ENCODE results near the gene PPP1R13L. TPM values are rescaled to one million over a fixed set of nuclear protein-coding genes. Genes with fewer than 3 reads are reported as not detected.
"Not testable (repeated sequence)": the region's sequence is repeated elsewhere in the genome, so short reads cannot be mapped to it uniquely, and the experiment has no call there.

Gene PPP1R13L
- total RNA-seq, 1 donor from 2014 or later = 20.7 TPM

DNA sequence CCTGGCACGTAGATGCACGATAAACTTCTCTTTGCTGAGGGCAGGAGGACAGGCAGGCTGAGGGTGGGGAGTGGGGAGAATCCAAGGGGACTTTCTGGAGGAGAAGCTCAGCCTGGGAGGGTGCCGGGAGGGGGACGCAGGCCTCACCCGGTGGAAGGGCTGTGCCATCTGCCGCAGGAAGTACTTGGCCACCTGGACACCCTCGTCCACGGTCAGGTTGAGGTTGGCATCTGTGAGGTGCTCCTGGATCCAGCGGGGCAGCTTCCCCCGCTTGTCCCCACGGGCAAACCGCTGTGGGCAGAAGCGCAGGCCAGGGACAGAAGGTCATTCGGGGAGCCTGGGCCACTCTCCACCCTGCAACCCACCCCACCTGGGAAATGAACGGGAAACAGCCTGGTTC is 52.8 kb downstream of the PPP1R13L start:
- intact Hi-C loops (cut with DNase I) = no loop called here
- ATAC-seq (no peak), DNase-seq (ENCODE audit: low spot score) (no peak)

DNA sequence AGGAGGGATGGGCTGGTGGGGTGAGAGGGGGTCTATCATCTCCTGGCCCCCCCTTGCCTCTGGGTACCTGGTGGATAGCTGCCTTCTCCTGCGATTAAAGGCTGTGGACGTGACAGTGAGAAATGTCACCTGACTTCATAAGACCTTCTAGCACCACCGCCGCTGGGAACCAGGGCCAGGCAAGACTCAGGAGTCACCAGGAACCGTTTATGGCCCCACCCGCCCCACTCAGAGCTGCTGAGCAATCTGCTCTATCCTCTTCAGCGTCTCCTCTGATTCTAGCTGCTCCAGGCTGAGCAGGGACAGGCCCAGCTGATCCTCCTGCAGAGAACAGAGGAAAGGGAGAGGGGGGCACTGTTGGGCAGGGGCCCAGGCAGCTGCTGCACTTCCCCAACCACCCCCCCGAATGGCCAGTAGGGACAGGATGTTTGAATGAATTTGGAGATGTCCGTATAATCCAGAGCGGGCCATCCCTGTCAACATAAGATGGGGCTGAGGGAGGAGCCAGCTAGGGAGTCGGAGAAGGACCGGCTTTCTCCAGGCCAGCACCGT is 53.4 kb downstream of the PPP1R13L start:
- no peak for ATAC-seq
- DNase-seq (ENCODE audit: low spot score) = no peak
- intact Hi-C loops (cut with DNase I) = no loop called here

DNA sequence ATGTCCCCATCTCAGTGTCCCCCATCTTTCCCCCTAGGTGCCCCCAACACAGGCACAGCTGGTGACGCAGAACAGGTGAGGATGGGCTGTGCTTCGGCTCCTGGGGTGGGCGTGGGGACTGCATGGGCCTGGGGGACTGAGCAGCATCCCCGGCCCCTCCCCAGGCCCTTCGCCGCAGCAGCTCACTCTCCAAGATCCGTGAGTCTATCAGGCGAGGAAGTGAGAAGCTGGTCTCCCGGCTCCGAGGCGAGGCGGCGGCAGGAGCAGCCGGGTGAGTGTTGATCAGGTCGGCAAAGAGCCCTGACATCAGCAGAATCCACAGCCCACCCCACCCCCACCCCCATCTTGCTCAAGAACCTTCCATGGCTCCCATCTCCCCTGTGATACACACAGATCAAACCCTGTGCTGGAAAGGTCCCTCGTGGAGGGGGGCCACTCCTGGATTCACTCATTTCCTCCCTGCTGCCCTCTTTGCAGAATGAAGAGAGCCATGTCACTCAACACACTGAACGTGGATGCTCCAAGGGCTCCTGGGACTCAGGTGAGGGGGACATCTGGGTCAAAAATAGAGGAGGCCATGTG is 54.3 kb downstream of the PPP1R13L start:
- intact Hi-C loops (cut with DNase I) = no loop called here
- ATAC-seq (no peak), DNase-seq (ENCODE audit: low spot score) (no peak)

DNA sequence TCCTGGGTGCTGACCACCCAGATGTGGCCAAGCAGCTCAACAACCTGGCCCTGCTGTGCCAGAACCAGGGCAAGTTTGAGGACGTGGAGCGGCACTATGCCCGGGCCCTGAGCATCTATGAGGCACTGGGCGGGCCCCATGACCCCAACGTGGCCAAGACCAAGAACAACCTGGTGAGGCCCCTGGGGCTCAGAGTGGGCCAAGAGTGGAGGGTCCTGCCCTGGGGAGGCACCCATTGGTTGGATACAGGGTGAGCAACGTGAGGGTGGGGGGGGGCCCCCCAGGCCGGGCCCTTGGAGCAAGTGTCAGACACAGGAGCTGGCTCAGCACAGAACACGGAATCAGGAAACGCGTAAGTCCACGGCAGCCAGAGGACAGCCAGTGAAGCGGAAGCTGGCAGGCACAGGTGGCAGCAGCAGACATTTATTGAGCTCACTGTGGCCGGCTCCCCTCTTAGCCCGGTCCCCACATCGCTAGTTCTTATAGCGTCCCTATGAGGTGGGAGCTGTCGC is 55.4 kb downstream of the PPP1R13L start:
- ATAC-seq (no peak), DNase-seq (ENCODE audit: low spot score) (no peak)
- intact Hi-C loops (cut with DNase I) = no loop called here

DNA sequence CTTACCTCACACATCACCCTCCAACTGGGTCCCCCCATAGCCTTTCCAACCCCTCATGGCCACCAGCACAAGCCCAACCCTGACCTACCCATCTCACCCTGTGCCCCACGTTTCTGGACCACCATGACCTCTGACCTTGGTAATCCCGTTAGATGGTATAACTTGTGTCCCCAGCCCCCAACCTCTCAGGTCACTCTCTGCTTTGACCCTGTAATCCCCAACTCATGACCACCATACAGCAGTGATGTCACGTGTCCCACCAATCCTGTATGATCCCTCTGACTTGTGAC is 55.8 kb downstream of the PPP1R13L start:
- intact Hi-C loops (cut with DNase I) = no loop called here
- no peak for ATAC-seq
- no peak for DNase-seq (ENCODE audit: low spot score)

DNA sequence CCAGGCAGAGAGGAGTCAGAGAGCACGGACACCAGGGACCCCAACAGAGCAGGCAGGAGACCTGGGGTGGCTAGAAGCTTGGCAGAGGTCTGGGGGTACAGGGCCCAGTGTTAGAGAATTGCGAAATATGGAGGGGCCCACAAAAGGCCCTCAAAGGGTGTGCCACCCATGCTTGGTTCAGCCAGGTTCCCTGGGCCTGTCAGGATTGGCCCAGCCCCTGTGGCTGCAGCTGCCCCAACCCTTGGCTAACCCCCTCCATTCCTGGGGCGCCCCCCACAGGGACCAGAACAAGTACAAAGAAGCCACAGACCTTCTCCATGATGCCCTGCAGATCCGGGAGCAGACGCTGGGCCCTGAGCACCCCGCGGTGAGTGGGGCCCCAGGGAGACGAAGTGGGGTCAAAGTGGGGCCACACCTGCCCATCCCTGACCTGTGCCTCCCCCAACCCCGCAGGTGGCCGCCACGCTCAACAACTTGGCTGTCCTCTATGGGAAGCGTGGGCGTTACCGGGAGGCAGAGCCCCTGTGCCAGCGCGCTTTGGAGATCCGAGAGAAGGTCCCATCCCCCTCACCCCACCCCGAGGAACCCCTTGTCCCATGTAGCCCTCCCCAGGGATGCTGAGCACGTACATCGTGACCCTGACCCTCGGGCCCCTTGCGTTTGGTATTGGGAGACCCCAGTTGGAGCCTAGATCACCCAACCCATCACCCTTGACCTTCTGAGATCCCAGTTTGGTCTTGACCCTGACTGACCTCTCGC is 56.3 kb downstream of the PPP1R13L start:
- DNase-seq (ENCODE audit: low spot score) (no peak), ATAC-seq (no peak)
- intact Hi-C loops (cut with DNase I) = no loop called here

DNA sequence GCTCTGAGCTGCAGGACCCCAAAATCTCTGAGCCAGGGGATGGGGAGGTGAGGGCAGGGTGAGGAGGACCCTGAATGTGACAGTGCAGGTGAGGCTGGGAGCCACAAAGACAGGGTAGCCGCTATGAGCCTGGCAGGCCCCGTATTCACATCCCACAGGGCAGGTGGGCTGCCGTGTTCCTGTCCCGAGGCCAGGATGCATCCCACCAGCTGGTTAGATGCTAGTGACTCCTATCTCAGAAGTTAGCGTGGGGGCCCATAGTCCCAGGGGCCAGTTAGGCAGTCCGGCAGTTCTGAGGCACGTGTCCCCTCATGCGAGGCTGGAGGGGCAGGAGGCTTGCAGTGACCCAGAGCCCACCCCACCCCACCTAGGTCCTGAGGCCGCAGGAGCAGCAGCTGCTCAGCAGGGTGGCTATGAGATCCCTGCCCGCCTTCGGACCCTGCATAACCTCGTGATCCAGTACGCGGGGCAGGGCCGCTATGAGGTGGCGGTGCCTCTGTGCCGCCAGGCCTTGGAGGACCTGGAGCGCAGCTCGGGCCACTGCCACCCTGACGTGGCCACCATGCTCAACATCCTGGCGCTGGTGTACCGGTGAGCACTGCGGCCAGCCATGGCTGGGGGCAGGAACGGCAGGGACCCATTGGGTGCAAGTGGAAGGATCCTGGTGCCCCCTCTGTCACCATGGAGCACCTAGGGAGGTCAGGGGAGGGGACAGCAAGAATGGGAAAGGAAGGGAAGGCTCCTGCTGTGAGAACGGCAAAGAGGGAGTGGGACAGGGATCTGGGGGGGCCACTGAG is 57.1 kb downstream of the PPP1R13L start:
- ATAC-seq (peak; percentile 14), DNase-seq (ENCODE audit: low spot score) (no peak)
- intact Hi-C loops (cut with DNase I) = no loop called here

DNA sequence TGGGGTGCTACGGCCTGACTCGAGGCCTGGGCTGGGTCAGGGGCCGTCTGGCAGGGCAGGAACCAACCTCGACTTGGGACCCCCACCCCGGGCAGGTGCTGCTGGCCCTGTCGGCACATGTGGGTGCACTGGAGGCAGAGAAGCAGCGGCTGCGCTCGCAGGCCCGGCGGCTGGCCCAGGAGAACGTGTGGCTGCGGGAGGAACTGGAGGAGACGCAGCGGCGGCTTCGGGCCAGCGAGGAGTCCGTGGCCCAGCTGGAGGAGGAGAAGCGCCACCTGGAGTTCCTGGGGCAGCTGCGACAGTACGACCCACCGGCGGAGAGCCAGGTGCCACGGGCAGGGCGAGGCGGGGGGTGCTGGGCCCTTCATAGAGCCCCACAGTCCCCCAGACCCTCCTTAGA is 58.4 kb downstream of the PPP1R13L start:
- ATAC-seq (no peak), DNase-seq (ENCODE audit: low spot score) (no peak)
- intact Hi-C loops (cut with DNase I) = no loop called here

DNA sequence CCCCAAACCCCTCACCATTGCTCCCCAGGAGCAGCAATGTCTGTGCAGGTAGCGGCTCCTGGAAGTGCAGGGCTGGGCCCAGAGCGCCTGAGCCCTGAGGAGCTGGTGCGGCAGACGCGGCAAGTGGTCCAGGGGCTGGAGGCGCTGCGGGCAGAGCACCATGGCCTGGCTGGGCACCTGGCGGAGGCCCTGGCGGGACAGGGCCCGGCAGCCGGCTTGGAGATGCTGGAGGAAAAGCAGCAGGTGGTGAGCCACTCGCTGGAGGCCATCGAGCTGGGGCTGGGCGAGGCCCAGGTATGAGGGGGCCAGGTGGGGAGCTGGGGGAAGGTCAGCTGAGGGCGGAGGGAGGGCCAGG is 59.4 kb downstream of the PPP1R13L start:
- no peak for DNase-seq (ENCODE audit: low spot score)
- intact Hi-C loops (cut with DNase I) = no loop called here

DNA sequence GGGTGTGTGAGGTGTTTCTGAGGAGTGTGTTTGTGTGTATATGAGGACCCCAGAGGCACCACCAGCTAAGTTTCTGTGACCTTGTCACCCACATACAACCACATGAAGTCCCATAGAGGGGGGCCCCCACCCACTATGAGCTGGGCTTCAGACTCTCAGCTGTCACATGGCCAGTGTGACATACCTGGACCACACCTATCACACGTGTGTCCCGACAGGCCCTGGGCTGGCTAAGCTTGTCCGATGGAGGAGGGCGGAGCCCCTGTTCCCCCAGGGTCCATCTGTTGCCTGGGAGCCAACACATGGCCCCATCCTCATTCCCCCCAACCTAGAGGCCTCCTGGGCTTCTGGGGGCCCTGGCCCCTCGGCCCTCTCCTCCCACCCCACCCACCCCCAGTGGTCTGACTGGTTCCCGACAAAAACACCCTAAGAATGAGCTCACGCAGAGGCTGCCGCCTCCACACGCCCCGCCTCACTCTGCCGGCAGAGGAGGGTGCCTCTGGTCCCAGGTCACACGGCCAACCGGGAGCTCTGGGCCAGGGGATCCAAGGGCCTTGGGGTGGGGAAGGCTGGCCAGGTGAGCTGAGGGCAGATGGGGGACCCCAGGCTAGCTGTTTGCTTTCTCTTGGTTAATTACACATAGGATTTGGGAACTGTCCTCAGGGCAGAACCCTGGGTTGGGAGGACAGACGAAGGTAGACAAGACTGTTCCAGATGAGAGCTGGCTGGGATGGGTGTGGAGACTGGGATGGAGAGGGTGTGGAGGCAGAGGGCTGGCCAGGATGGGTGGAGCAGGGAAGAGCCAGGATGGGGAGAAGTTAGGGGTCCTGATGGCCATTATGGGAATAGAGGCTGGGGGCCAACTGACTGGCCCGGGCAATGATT is 60.0 kb downstream of the PPP1R13L start:
- ATAC-seq (no peak), DNase-seq (ENCODE audit: low spot score) (no peak)
- intact Hi-C loops (cut with DNase I) = no loop called here

More for the DNA sequence above, 59.4 kb downstream of the PPP1R13L start:
- ATAC-seq = no peak

DNA sequence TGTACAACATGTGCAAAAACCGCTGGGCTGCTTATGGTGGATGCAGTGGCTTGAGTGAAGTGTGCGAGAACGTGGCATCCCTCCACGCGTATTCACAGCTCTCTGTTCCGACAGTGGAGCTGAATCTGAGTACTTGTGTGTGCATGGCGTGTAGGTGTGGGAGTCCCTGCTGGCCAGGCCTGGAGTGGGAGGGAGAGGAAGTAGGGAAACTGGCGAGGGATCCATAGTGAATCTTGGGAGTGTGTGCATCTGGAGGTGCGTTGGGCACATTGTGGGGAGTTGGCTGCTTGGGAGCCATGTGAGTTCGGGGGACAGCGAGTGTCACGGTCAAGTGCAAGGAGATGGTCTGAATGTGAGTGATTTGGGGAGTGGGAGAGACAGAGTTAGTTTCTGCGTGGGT is 62.0 kb downstream of the PPP1R13L start:
- intact Hi-C loops (cut with DNase I) = no loop called here
- DNase-seq (ENCODE audit: low spot score) = no peak
- no peak for ATAC-seq

DNA sequence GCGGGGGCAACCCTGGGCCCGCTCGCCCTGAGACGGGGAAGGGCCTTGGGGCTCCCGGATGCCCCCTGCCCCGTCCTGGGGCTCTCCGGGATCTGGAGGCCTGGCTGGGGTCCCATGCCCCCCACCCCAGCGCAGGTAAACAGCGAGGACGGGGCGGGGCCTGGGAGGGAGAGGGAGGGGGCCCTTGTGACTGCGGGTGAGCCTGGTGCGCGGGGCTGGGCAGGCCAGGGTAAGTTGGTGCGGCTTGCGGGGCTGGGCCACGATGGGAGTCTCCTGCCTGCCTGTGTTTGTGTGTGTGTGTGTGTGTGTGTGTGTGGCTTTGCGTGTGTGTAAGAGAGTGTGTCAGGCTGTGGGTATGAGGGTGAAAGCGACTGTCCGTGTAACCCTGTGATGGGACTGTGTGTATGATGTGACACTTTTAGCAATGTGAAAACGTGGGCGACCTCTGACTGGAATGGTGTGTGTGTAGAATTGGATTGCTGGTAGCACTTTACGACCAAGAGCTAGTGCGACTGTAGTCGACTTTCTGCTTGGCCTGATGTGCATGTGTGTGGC is 63.9 kb downstream of the PPP1R13L start:
- DNase-seq (ENCODE audit: low spot score) = no peak
- intact Hi-C loops (cut with DNase I) = no loop called here
- ATAC-seq = no peak

DNA sequence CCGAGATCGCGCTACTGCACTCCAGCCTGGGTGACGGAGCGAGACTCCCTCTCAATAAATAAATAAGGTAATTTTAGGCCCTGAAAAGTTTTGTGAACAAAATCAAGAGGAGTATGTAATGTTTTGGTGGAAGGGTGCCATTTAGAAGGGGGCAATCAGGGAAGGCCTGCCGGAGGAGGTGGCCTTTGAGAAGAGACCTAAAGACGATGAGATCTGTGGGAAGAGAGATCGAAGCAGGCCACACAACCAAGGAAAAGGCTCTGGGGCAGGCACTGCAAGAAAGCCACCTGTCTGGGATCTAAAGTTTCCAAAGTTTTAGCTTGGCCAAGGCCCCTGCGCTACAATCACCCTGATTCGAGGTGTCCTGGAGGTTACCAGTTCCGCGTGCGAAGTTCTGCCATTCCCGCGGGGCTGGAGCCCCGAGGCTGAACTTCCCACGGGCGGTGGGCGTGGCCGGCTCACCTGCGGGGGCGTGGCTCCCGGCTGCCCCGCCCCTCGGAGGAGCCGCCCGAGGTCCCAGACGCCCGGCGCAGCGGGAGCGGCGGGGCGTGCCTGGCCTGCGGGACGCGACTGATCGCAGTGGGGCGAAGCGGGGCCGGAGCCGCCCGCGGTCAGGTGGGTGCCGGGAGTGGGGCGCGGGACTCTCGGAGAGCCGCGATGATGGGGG is 64.5 kb downstream of the PPP1R13L start, which contains the start of gene KLC3:
Gene KLC3 (plus strand): TSS at position 519 of the 667 bp plus-strand sequence. CDS start 4,792 bp downstream, outside the sequence.
- intact Hi-C loops (cut with DNase I) = no loop called here
- no peak for ATAC-seq

DNA sequence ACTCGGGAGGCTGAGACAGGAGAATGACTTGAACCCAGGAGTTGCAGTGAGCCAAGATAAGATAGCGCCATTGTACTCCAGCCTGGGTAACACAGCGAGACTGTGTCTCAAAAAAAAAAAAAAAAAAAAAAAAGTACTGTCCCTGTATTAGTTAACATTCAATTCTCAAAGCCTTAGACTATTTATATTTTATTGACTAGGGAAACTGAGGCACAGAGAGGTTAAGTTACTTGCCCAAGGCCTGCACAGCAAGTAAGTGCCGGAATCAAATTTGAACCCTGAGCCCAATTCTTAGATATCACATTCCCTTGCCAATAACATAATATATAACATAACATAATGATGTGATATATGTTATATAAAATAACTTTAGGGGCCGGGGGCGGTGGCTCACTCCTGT is 65.2 kb downstream of the PPP1R13L start:
- intact Hi-C loops (cut with DNase I) = loop anchor here (10.0 kb wide), 1 partner anchor 155 kb away; no protein-coding TSS in a partner anchor
- DNase-seq (ENCODE audit: low spot score) (no peak), ATAC-seq (no peak)

More for the DNA sequence above, 64.5 kb downstream of the PPP1R13L start, which contains the start of gene KLC3:
- DNase-seq (ENCODE audit: low spot score) = no peak

DNA sequence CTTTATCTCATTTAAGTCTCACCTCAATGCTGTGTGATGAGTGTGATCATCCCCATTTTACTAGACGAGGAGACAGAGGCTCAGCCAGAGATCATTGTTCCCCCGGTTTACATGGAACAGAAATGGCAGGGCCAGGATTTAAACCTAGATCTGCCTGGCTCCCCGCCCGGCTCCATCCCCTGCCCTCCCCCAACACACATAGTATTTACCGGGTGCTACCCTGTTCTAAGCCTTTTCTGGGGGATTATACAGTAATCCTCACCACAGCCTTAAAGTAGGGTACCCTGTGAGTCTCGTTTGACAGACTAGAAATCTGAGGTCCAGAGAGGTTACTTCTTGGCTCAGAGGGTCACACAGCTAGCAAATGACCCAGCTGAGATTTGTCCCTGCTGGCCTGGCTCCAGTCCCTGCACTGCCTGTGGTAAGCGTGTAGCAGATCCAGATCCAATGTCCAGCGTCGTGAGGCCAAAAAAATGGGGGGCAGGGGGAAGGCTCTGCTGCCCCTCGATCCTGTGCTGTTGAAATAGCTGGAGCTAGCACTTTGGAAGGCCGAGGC is 68.1 kb downstream of the PPP1R13L start:
- DNase-seq (ENCODE audit: low spot score) = no peak
- intact Hi-C loops (cut with DNase I) = loop anchor here (10.0 kb wide), 1 partner anchor 152 kb away; no protein-coding TSS in a partner anchor

DNA sequence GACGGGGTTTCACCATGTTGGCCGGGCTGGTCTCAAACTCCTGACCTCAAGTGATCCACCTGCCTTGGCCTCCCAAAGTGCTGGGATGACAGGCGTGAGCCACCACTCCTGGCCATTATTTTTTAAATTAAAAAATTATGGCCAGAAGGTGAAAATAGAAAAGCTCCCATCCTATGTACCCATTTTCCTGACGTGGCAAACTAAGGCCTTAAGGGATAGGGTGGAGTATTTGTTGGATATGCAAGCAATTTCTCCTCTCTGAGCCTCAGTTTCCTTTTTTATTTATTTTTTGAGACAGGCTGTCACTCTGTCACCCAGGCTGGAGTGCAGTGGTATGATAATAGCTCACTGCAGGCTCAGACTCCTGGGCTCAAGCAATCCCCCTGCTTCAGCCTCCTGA is 70.0 kb downstream of the PPP1R13L start:
- not testable (repeated sequence) for DNase-seq (ENCODE audit: low spot score); ATAC-seq
- intact Hi-C loops (cut with DNase I) = loop anchor here (10.0 kb wide), 1 partner anchor 150 kb away; no protein-coding TSS in a partner anchor

More for the DNA sequence above, 68.1 kb downstream of the PPP1R13L start:
- no peak for ATAC-seq

DNA sequence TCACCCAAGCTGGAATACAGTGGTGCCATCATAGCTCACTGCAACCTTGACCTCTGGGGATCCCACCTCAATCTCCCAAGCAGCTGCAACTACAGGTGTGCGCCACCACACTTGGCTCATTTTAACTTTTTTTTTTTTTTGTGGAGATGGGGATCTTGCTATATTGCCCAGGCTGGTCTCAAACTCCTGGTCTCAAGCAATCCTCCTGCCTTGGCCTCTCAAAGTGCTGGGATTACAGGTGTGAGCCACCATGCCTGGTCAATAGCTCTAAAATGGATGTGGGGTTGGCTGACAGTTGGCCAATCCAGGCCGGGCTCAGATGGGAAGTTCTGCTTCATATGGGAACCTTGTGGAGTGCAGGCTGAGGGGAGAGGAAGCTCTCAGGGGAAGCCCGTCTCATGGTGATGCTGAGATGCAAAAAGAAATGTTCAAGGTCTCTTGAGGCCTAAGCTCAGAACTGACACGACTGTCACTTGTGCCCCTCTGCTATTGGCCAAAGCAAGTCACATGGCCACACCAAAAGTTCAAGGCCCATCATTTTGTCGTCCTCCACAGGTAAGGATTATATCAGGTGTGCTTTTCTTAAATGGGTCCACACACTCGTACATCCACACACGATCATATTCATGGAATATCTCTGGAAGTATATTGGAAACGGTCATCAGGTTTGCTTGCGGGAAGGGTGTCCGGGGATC is 71.1 kb downstream of the PPP1R13L start:
- intact Hi-C loops (cut with DNase I) = loop anchor here (10.0 kb wide), 1 partner anchor 149 kb away; no protein-coding TSS in a partner anchor
- DNase-seq (ENCODE audit: low spot score) (no peak), ATAC-seq (no peak)
